HG02981 (cell line): ENCODE data around the gene TTLL9.
A peak's percentile ranks its signal among the peaks of the same experiment; 100 is the strongest.

Experiments used
- ATAC-seq: cut with Tn5 transposase; IDR thresholded peaks from one replicate; pipeline ENCODE4 v1.9.1; 2021; ENCODE audit warnings: mild to moderate bottlenecking, moderate library complexity; ENCODE audit not compliant: unreplicated experiment

Gene TTLL9

DNA sequence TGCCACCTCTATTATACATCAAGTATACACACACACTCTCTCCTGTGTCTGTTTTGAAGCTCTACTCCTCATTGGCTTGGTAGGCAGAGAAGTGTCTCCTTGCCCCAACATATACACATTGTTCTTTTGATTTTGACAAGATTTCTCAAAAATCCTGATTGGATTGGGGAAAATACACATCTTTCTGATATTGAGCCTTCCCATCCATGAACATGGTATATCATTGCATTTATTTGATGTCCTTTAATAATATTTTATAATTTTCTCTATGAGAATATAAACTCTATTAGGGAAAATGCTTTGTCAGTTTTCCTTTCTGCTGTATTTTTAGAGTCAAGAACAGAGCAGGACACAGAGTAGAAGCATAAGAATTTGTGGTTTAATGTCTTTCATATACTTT lies 7.2 kb downstream of the TTLL9 start:
- no peak for ATAC-seq

DNA sequence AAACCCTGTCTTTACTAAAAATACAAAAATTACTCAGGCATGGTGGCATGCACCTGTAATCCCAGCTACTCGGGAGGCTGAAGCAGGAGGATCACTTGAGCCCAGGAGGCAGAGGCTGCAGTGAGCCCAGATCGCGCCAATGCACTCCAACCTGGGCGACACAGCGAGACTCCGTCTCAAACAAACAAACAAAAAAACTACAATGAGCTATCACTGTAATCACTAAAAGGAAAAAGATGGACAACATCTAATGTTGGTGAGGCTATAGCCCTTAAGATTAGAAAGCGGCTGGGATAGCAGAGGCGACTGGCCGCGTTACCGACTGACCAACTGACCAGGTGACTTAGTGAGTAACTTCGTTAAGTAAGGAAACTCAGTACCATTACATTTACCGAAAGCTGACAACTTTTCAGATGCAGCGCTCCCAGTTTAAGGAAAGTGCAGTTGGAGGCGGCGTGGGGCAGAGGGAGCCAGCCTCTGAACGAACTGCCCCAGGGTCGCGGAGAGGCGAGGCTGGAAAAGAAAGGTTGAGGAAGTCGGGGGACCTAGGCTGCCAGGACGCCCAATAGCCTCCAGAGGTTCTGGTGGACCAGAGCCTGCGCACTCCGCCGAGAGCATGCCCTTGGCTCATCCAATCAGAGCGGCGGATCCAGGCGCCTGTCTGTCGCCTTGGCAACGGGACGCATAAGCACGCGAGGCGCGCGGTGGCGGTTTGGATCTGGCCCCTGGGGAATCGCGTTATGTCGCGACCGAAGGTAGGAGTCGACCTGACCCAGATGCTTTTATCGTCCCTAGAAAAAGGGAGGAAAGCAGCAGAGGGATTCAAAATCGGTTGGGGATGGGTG lies 8.9 kb downstream of the TTLL9 start:
- ATAC-seq: peak; percentile 82

DNA sequence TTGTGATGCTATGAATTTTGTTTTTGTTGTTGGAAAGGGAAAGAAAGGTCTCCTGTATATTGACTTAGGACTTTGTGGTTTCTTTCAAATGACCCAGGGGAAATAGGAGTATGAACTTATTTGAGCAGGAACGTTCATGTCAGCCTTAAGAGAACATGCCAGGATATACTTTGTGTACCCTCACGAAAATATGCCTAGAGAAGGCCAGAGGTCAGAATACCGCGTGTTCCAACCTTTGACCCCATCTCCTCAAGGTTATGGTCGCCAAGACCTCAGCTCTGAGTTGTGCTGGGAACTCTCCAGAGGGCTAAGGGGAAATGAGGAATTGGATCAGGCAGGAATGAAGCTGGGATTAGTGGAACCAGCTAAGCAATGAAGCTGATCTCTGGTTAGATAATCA lies 11.5 kb downstream of the TTLL9 start:
- ATAC-seq: no peak

DNA sequence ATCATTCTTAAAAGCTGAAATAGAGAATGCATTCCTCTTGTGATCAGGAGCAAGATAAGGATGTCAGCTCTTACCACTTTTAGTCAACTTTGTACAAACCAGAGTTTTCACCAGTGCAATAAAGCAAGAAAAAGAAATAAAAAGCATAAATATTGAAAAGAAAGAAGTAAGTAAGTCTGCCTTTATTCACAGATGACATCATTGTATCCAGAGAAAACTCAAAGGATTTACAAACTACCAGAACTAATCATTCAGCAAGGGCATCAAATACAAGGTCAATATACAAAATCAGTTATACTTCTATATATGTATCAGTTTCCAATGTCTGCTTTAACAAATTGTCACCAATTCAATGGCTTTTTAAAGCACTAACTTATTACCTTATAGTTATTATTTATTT lies 13.4 kb downstream of the TTLL9 start:
- ATAC-seq: no peak

DNA sequence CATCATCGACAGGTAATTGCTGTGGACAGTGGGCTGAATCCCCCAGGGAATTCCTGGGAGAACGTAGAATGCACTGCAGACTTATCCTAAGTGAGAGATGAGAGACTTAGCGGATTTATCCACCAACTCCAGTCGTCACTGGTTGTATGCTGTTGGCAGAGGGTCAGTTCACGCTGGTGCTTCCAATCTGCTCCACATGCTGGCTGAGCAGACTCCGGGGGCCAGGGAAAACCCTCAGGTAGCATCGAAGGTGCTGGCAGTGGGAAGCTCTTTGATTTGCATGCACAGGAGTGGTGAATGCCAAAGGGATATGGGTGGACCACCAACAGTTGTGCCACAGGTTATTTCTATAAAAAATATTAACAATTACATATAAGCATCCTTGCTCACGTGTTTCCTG lies 20.2 kb downstream of the TTLL9 start:
- ATAC-seq: no peak

DNA sequence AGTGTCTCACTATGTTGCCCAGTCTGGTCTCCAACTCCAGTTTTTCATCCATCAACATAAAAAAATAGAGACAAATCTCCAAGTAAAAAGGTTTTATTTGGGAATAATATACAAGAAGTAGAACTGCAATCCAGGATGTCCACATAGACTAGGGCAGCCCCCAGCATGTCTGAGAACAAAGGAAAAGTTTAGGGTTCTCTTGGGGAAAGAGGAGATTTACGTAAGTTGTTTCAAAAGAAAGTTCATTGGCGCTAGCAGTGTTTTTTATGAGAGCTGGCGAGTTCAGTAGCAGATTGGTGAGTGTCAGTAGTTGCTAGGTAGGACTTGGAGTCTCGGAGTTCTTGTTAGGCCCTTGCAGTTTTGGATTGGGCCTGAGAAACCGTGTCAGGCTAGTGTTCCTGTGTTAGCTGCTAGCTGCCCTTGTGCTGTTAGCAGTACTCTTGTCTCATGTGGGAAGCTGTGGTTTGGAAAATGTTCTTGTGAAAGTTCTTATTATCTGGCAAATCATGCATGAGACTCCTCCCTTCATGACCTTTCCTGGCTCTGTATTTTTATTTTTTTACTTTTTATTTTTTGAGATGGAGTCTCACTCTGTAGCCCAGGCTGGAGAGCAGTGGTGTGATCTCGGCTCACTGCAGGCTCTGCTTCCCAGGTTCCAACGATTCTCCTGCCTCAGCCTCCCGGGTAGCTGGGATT lies 24.7 kb downstream of the TTLL9 start:
- ATAC-seq: peak; percentile 98

DNA sequence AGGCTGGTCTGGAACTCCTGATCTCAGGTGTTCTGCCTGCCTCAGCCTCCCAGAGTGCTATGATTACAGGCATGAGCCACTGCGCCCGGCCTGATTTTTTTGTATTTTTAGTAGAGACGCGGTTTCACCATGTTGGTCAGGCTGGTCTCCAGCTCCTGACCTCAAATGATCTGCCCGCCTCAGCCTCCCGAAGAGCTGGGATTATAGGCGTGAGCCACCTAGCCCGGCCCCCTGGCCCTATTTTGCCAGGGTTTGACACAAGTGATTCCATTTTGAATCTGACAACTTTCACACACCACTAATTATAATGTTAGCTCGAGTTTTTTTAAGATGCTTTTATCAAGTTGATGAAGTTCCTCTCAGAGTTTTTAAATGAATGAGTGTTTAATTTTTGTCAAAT lies 25.6 kb downstream of the TTLL9 start:
- ATAC-seq: no peak

DNA sequence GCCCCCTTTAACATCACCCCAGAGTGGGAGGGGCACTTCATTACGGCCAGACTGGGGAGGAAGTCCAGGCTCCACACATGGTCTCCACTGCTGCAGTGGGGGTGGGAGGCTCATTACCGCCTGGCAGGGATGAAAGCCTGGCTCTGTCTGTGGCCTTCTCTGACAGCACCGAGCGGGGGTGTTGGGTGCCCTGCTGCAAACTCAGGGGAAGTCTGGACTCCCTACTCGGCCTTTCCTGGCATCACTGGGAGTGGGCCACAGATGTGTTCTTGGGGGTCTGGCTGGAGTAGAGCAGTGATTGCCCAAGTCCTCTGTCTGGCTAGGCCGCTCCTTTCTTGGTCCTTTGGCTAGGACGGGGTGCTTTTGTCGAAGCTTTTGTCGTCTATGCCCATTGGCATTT lies 27.1 kb downstream of the TTLL9 start:
- ATAC-seq: no peak

DNA sequence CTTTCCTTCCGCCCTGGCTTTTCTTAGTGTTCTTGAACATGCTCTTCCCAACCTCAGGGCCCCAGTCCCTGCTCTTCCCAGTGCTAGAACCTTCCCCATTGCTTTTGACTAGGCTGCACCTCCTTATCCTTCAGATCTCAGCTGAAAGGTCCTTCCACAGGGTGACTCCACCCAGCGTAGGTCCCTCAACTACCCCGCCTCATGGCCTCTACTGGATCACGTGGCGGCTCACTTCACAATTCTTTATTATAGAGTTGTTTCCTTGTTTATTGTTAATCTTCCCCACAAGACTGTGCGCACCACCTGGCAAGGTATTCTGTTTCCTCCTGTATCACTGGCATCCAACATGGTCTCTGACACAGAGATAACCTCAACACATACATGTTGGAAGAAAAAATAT lies 31.2 kb downstream of the TTLL9 start:
- ATAC-seq: no peak

DNA sequence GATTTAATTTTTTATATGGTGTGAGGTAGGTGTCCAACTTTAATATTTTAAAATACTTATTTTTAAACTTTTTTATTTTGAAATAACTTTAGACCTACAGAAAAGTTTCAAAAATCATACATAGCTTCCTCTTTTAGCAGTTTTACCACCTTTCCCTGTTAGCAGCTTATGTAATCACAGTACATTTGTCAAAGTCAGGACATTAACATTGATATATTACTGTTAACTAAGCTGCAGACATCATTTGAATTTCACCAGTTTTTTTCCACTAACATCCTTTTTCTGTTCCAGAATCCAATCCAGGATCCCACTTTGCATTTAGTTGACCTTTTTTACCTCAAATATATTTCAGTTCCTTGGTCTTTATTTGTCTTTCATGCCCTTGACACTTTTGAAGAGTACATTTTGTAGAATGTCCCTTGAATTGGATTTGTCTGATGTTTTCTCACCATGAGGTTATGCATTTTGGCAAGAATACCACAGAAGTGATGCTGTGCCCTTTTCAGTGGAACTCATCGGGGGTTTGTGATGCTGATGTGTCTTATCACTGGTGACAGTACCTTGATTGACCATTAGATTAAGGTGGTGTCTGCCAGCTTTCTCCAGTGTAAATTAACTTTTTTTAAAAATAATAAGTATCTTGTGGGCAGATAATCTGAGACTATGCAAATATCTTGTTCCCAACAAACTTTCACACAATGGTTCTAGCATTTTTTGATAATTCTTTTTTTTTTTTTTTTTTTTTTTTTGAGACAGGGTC lies 33.4 kb downstream of the TTLL9 start:
- ATAC-seq: no peak

DNA sequence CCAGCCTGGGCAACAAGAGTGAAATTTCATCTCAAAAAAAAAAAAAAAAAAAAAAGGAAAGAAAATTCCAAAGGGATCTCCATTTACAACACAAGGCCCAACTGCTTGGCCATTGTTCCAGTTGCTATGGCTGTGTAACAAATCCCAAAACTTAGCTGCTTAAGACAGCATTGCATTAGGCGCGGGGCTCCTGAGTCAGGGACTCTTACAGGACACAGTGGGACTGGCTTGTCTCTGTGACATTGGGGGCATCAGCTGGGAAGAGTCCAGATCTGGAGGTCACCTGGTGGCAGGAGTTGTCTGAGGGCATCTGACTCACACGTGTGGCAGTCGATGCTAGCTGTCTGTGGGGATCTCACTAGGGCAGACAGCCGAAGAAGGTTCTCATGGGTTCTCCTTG lies 35.6 kb downstream of the TTLL9 start:
- no peak for ATAC-seq

DNA sequence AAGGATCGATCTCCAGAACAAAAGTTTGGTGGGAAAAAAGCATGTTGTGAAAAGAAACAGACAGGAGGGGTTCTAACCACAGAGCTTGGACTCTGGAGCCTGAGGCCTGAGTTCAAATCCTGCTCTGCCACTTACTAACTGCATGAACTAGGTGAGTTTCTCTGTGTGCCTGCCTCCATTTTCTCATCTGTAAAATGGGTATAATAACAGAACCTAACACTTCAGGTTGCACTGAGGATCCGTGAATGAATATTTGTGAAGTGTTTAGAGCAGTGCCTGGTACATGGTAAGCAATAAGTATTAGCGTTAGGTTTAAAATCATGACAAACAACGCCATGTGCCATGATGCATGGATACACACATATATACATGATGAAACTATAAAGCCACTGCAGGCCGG lies 36.6 kb downstream of the TTLL9 start:
- ATAC-seq: no peak

DNA sequence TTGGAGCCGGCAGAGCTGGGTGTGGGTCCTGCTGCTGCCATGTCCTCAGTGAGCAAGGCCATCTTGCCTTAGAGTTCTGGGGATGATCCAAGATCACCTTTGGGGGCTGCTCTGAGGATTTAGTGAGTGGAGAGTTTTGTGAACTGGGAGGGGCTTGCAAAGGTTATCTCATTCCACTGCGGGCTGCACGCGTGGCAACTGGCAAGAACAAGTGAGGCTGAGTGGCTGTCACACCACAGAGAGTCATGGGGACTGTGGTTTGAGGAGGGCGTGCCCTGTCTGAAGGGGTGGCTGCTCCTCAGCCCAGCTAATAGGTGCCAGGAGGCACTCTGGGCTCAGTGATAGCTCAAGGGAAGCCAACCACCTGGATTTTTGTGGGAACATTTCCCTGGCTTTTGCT lies 37.6 kb downstream of the TTLL9 start:
- no peak for ATAC-seq

DNA sequence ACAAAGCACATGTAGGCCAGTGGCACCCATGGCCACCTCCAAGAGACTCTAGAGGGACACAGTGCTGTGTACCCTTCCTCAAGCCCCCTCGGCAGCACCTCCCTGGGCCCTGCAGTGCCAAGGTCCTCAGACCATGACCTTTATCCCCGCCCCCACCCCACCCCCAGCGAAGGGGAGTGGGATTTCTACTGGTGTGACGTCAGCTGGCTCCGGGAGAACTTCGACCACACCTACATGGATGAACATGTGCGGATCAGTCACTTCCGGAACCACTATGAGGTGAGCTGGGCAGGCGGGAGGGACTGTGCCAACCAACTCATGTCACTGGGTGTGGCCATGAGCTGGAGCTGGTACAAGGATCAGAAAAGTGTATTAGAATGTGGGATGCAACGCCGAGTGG lies 38.0 kb downstream of the TTLL9 start:
- no peak for ATAC-seq

DNA sequence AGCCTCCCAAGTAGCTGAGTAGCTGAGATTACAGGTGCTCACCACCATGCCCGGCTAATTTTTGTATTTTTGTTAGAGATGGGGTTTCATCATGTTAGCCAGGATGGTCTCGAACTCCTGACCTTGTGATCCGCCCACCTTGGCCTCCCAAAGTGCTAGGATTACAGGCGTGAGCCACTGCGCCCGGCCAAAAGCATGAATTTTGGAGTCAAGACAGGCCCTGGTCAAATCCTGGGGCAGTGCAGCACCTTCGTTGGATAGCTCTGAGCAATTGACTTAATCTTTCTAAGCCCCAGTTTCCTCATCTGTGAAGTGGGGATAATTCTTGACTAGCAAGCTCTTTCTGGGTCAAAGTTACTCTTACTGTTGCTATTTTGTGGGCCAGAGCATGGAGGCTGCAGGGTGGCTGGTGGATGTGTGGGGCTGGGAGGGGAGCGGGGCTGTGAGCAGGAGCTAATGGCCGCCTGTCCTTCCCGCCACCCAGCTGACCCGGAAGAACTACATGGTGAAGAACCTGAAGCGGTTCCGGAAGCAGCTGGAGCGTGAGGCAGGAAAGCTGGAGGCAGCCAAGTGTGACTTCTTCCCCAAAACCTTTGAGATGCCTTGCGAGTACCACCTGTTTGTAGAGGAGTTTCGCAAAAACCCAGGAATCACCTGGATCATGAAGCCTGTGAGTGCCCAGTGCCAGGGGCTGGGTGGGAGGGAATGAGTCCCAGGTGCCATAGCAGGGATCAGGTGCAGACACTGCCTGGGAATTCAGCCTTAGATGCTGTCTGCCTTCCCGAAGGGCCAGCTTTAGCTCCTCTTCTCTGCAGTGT lies 39.0 kb downstream of the TTLL9 start:
- no peak for ATAC-seq

DNA sequence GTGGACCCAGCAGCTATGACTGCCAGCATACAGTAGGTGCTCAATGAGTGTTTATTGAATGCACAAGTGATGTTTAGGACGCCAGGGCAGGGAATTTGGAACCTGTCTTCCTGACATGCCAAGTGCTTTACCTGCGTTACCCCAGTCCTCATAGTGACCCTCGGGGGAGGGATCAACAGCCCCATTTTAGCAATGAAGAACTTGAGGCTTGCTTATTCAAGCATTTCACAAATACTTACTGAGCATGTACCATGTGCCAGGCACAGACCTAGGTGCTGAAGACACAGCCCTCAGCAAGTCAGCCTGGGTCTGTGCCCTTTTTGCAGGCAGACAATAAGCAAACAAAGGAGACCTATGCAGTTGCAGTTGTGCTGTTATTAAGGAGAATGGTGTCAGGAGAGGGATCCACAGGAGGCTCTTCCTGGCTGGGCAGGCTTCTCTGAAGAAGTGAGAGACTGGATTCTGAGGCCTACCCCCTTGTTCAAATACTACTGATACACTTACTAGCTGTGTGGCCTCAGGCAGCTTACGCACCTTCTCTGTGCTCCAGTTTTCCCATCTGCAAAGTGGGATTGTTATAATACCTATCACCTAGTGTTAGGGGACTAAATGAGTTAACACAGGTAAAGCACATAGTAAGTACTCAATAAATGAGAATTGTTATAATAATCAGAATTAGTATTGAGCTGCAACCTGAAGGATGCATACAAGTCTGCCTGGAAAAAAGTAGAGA lies 39.8 kb downstream of the TTLL9 start:
- ATAC-seq: no peak

DNA sequence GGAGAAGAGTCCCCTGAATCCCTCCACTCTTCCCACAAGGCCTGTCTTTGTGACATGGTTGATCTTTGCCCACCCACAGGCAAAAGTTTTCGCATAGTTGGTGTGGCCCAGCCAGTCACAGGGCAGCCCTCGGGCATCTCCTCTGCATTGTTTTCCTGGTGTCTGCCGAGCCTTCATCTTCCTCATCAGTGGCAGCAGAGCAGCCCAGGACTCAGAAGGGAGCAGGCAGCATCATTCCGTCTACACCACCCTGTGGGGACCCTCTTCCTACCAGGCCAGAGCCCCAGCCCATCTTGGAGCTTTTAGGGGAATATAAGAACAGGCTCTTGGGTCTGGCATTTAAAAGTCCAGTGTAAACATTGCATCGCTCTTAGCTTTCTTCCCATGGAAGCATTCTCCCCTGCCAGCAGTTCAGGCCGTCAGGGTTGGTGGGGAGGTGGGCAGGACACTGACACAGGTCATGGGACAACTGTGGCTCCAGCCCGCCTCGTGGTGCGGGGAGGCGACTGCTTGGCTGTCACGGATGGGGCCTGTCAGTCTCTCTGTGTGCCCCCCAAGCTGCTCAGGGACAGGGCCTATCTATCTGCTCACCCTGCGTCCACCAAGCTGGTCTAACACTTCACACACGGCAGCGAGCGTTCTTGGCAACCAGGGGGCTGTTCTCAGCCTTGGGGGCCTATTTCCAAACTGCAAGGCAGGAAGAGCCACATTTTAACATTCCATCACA lies 43.2 kb downstream of the TTLL9 start:
- ATAC-seq: no peak

DNA sequence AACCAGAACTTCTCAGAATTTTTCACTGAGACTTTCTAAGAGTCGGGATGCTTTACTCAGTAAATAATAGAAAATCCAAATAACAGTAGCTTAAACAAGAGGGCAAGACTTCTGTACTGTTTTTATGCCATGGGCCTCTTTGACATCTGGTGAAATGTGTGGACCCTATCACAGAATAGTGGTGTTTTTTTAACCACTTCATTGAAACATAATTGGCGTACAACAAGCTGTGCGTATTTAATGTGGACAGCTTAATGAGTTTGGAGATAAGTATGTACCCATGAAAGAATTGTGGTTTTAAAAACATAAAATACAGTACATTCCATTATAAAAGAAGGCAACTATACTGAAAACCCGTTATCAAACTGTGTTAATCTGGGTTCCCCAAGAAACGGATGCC lies 43.7 kb downstream of the TTLL9 start:
- no peak for ATAC-seq

DNA sequence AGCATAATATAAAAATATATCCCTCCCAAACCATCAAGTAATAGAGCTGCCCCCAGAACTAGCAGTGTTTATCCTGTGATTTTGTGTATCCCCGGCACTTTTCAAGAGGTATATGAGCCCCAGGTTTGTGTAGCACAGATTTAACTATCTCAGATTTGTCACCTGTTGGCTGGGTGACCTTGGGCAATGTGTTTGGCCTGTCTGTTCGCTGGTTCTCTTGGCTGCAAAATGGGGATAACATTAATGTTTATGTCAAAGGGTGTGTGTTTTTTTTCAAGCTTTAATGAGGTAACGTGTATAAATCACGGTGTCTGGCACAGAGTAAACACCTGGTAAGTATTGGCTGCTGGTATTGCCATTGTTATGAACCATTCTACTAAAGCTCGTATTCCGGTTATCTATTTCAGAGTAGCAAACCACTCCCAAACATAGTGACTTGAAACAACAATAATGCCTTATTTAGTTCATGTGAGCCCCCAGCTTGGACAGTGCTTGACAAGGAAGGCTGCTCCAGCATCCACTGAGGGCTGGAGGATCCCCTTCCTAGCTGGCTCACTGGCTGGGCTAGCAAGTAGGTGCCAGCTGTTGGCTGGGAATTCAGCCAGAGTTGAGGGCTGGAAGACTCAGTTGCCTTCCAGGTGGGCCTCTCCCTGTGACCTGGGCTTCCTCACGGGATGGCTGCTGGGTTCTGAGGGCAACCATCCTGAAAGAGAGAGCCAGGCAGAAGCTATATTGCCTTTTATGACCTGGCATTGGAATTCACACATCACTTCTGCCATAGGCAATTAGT lies 45.3 kb downstream of the TTLL9 start:
- ATAC-seq: no peak
